ENCODE data around the gene MAPK8. TPM values are rescaled to one million over a fixed set of nuclear protein-coding genes. Genes with fewer than 3 reads are reported as not detected.

The MAPK8 gene
- total RNA-seq, 1 donor from 2014 or later = 42.3 TPM

DNA sequence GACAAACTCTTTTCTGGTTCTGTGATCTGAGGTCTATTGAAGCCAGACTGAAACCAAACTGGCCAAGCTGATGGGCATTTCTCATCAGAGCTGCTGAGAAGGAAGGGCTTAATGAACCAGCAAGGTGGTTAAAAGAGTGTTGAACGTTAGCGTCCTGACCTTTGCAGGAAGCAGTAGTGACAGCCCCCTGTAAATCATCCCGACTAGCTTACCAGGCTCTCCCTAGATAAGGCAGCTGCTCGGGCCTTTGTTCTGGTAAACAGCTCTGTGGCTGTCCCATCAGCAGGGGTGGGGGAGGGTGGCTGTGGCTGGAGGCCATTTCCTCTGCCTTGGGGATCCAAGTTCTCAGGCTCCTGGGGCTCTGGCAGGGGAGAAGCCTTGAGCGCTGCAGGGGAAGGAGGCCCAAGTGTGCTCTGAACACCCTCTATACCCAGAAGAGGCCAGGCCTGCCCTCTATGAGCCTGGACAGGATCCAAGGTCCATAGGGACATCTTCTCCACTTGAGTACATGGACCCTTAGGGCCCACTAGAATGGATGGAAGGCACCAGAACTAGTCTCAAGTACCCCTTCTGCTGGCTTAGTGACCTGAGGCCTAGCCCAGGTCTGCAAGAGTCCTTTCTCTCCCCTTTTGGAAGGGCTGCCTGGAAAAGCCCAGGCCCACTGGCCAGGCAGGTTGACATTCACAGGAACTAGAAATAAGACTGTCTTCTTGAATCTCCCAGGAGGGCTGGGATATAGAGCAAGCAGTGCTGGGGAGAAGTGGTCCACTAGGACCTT, 163.8 kb downstream of the MAPK8 start:
- no peak for ATAC-seq
- H3K36me3 ChIP-seq = no peaks in the 10 kb centered on the region
- H3K9me3 ChIP-seq = no peaks in the 10 kb centered on the region
- no peak overlapping the region for H3K4me3 ChIP-seq
- TF ChIP-seq, protein P1, sequence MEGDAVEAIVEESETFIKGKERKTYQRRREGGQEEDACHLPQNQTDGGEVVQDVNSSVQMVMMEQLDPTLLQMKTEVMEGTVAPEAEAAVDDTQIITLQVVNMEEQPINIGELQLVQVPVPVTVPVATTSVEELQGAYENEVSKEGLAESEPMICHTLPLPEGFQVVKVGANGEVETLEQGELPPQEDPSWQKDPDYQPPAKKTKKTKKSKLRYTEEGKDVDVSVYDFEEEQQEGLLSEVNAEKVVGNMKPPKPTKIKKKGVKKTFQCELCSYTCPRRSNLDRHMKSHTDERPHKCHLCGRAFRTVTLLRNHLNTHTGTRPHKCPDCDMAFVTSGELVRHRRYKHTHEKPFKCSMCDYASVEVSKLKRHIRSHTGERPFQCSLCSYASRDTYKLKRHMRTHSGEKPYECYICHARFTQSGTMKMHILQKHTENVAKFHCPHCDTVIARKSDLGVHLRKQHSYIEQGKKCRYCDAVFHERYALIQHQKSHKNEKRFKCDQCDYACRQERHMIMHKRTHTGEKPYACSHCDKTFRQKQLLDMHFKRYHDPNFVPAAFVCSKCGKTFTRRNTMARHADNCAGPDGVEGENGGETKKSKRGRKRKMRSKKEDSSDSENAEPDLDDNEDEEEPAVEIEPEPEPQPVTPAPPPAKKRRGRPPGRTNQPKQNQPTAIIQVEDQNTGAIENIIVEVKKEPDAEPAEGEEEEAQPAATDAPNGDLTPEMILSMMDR (IDR thresholded peaks at IDR 0.05) = no peak
- H3K27me3 ChIP-seq = peaks cover 6% of the 10 kb centered on the region
- intact Hi-C loops (cut with DNase I) = no loop called here
- no peaks in the 10 kb centered on the region for H3K4me1 ChIP-seq
- peak; percentile 45 for DNase-seq
- H3K27ac ChIP-seq = no peak overlapping the region

DNA sequence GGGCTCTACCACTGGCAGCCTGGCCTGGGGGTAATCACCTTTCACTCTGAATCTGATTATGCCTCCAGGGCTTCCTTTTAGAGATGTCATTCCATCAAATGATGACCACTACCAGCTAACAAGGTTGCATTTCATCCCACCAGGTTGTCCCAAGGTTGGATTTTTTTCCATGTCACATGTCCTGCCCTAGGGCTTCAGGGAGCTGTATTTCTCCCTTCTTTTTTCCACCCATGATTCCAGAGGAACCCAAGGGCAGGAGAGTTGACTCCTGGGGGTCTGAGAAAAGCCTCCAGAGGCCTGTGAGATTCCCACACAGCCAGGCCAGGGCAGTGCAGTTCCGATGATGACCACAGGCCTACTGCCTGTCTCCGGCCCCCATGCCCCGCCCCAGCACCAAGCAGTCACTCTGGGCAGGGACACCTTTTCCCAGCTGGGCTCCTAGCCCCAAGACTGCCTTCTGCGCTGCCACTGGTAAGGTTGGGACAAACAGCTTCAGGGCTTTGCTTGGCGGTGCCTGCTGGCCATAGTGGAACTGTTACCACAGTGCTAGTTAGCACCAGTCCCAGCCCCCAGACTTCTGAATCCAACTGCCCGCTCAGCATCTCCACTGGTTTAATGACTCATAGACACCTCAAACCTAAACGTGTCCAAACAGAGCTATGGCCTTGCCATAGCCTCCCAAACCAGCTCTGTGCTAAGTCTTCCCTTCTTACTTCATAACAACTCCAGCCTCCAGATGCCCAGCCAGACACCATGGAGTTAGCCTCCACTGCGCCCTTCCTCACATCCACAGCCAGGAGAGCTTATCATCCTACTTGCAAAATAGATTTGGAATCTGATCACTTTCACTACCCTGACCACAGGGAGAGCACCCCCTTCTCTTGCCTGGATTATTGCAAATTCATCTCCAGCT, 164.7 kb downstream of the MAPK8 start:
- DNase-seq = peak; percentile 54

DNA sequence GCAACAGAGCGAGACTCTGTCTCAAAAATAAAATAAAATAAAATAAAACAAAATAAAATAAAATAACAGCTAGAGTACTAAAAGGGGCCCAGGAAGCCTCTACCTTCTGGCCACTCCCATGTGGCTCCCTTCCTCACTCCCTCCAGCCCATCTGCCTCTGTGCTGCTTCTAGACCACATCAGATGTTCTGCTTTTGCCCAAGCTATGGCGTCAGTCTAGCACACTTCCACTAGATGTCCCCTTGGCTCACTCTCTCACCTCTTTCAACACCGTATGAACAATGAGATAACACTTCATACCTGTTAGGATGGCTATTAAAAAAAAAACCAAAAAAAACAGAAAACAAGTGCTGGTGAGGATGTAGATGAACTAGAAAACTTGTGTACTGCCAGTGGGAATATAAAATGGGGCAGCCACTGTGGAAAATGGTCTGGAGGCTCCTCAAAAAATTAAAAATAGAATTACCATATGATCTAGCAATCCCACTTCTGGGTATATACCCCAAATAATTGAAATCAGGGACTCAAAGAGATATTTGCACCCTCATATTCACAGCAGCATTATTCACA, 166.1 kb downstream of the MAPK8 start:
- TF ChIP-seq, protein P1 (IDR thresholded peaks at IDR 0.05) = no peak
- ATAC-seq (no peak), DNase-seq (no peak)
- no peaks in the 10 kb centered on the region for H3K36me3 ChIP-seq
- intact Hi-C loops (cut with DNase I) = no loop called here
- H3K4me1 ChIP-seq = no peaks in the 10 kb centered on the region
- no peak overlapping the region for H3K27ac ChIP-seq
- no peak overlapping the region for H3K4me3 ChIP-seq
- no peaks in the 10 kb centered on the region for H3K9me3 ChIP-seq
- H3K27me3 ChIP-seq = no peaks in the 10 kb centered on the region

More for the DNA sequence above, 164.7 kb downstream of the MAPK8 start:
- H3K36me3 ChIP-seq = no peaks in the 10 kb centered on the region
- no peaks in the 10 kb centered on the region for H3K4me1 ChIP-seq
- TF ChIP-seq, protein P1 (IDR thresholded peaks at IDR 0.05) = no peak
- no peak overlapping the region for H3K27ac ChIP-seq
- ATAC-seq = no peak
- intact Hi-C loops (cut with DNase I) = no loop called here
- no peak overlapping the region for H3K4me3 ChIP-seq
- H3K27me3 ChIP-seq = peaks cover under 1% of the 10 kb centered on the region
- H3K9me3 ChIP-seq = no peaks in the 10 kb centered on the region

DNA sequence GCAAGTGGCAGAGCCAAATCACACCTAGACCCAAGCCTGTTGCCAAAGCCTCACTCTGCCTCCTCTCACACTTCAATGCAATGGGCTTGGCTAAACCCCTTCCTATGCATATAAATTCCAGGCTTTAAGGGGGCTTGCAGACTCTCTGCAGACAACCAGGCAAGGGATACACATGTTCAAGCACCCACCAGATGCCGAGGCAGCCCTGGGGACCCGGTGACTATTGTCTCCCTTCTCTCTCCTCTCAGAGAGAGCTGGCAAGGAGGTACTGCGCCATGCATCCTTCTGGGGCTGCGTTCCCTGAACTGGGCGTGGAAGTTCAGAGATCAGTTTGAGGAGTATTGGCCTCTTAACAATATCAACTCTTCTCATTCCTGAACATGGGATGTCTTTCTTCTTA, 167.2 kb downstream of the MAPK8 start:
- Histone ChIP-seq H3K36me3 (no peaks in the 10 kb centered on the region), H3K27ac (no peak overlapping the region), H3K27me3 (no peaks in the 10 kb centered on the region), H3K4me3 (no peak overlapping the region), H3K4me1 (no peaks in the 10 kb centered on the region), H3K9me3 (no peaks in the 10 kb centered on the region)
- TF ChIP-seq, protein P1 (IDR thresholded peaks at IDR 0.05) = no peak
- intact Hi-C loops (cut with DNase I) = no loop called here
- ATAC-seq (no peak), DNase-seq (no peak)

DNA sequence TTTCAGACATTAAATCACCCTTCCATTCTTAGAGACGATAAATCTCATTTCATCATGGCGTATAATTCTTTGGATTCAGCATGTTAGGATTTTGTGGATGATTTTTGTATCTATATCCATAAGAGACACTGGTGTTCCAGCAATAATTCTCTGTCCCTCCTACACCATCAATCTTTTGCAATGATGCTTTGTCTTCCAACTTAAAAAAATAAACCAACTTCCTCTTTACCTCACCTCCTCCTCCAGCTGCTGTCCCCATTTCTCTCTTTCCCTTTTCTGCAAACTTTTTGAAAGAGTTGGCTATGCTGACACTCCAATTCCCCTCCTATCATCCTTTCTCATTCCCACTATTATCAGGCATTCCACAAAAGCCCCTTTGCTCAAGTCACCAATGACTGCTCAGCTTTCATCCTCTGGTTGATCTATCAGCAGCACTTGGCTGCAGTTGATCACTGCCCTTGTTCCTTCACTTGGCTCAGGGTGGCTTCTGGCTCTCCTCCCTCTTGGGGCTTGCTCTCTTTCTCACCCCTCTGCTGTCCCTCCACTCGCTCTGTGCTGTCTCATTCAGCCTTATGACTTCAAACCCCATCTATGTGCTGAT, 168.4 kb downstream of the MAPK8 start:
- Histone ChIP-seq H3K9me3 (no peaks in the 10 kb centered on the region), H3K36me3 (no peaks in the 10 kb centered on the region), H3K4me1 (no peaks in the 10 kb centered on the region), H3K27me3 (no peaks in the 10 kb centered on the region), H3K4me3 (no peak overlapping the region), H3K27ac (no peak overlapping the region)
- DNase-seq = no peak
- intact Hi-C loops (cut with DNase I) = no loop called here
- no peak for ATAC-seq
- TF ChIP-seq, protein P1 (IDR thresholded peaks at IDR 0.05) = no peak
